GM21723 (cell line): ENCODE results near the gene REEP6.
"Not testable (repeated sequence)": the region's sequence is repeated elsewhere in the genome, so short reads cannot be mapped to it uniquely, and the experiment has no call there.

Experiments used
- ATAC-seq: cut with Tn5 transposase; IDR thresholded peaks from one replicate; pipeline ENCODE4 v1.9.1; 2021; ENCODE audit warnings: mild to moderate bottlenecking, moderate library complexity; ENCODE audit not compliant: unreplicated experiment

Gene REEP6

GRCh38 chr19:1505991-1506881 is 15.3 kb downstream of the REEP6 start:
- ATAC-seq: no peak

- no peak for ATAC-seq
Observed at GRCh38 chr19:1507192-1507660, 16.2 kb downstream of the REEP6 start.

DNA sequence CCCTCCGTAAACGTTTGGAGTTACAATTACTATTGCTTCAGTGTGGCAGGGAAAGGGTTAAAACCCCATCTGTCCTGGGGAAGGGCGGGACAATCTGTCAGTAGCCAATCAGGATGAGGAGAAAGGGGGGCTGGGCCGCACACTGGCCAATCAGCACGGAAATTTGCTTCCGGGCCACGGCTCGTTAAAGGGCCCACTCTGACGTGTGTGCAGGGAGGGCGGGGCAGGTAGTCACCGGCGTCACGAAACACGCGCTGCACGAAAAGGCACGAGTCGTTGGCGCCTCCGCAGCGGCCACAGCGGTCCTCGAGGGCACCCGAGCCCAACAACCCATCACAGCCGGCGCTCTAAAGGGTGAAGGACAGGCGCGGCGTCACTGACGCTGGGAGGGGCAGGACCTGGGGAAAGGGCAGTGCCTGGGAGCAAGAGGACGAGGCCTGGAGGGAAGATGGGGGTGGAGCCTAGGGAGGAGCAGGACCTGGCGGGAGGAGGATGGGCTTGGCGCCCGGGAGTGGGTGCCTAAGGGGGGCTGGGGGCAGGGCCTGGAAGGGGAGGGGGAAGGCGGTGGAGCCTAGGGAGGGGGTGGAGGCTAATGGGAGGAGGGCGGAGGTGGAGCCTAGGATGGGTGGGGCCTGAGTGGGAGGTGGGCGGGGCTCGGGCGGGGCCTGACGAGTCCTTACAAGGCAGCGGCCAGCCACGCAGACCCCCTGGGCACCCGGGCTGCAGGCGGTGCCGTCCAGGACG is 17.0 kb downstream of the REEP6 start:
- no peak for ATAC-seq

- ATAC-seq: no peak
Observed at GRCh38 chr19:1508507-1508856, 17.5 kb downstream of the REEP6 start.

DNA sequence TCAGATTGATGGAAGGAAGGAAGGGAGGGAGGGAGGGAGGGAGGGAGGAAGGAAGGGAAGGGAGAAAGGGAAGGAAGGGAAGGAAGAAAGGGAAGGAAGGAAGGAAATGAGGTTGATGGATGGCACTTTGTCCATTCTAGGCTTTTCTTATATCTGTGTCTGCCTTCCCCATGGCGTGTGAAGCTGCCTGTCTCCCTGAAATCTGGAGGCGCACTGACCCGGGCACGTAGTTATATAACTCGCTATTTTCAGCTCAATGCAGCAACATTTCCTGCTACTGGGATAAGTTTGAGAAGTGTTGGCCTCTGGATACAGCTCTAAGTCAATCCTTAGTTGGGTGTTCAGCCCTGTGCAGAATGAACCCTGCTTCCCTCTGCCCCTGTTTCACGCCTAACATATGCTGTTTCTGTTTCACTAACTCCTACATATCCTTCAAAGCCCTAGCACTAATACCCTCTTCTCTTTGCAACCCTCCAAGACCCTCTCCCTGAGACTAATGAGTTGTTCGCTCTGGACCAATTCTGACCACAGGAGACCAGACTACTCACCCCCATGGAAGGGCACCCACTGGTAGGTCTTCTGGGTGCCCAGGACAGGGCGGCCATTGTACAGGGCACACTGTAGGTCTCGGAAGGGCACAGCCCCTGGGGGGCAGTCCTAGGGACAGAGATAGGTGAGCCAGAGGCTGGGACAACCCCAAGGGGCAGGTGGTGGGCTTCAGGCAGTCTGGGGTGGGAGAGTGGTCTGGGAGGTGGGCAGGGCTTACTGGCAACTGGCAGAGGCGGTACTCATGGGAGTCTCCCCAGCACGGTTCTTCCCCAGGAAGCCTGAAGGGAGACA is 18.8 kb downstream of the REEP6 start:
- no peak for ATAC-seq

- no peak for ATAC-seq
Observed at GRCh38 chr19:1510442-1510806, 19.4 kb downstream of the REEP6 start.

GRCh38 chr19:1510807-1511206 is 19.8 kb downstream of the REEP6 start:
- ATAC-seq: no peak

GRCh38 chr19:1511318-1512317 is 20.6 kb downstream of the REEP6 start:
- no peak for ATAC-seq

DNA sequence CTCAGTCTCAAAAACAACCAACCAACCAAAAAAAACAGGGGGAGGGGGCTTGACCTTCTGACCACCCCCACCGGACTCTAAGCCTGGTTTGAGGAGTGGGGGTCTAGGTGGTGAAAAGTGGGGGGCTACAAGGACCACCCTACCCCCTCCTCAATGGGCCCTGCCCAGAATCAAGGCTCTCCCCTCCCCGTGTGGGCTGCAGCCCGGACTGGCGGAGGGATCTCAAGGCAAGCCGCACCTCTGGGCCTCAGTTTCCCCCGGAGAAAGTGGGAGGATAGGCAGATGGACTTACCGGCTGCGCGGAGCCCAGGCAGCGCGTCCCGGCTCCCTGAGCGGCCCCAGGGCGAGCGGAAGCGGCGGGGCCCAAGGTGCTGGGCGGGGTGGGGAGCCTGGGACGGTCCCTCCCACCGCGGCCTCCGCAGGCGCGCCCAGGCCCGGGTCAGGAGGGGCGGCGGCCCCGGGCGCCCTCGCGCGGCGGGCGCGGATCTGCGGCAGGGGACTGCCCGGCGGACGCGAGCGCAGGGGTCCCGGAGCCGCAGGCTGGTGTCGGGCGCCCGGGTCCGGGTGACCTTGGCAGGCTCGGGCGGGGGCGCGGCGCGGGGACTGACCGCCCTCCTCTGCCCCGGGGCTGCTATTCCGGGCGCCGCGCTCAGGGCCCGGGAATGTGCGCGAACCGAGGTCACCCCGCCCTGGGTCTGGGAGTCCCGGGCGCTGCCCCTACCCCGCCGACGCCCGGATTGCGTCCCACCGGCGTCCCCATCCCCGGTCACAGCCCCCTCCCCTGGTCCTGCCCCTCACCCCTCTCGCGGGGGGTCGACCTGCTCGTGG is 21.9 kb downstream of the REEP6 start, which contains the start of gene ADAMTSL5:
Gene ADAMTSL5 (minus strand): TSS at position 349 of the 828 bp plus-strand sequence. CDS start 2,076 bp downstream, outside the sequence.
- no peak for ATAC-seq

DNA sequence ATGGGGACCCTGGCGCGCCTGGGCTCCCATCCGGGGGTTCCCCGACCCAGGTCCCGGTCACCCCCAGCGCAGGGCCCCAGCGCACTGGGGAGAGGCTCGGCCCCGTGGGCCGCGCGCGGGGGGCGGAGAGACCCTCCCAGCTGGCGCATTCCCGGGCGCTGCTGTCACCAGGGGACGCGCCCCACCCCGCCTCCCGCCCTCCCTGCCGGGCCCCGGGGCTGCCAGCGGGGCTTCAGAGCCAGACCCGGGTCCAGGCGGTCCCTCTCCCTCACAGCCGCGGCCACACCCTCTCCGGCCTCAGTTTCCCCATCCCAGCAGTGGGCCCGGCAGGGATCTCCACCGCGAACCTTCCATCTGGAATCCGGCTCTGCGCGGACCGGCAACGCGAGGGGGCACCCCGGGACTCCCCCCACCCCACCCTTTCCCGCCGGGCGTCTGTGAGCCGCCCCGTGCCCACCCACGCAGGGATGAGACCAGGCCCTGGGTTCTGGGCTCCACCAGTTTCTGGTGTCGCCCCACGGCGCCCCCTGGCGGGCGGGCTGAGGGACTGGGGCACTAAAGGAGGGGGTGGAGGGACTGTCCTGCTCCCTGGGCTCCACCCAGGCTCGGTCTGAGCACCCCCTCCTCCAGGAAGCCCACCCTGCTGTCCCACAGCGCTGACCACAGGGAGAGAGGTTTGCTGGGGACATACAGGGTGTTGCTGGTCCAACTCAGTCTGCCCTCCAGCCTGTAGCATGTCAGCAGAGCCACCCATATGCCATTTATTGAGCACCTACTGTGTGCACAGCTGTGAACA is 22.7 kb downstream of the REEP6 start:
- no peak for ATAC-seq

DNA sequence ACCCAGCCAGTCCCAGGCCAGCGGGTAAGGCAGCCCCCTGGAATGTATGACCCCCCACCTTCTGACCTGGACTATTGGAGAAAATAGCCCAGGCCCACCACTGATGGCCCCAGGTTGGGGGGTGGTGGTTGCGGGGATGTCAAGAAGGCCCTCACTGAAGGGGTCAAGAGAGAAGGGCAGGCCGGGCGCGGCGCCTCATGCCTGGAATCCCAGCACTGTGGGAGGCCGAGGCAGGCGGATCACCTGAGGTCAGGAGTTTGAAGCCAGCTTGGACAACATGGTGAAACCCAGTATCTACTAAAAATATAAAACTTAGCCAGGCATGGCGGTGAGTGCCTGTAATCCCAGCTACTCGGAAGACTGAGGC is 23.3 kb downstream of the REEP6 start:
- ATAC-seq: no peak

DNA sequence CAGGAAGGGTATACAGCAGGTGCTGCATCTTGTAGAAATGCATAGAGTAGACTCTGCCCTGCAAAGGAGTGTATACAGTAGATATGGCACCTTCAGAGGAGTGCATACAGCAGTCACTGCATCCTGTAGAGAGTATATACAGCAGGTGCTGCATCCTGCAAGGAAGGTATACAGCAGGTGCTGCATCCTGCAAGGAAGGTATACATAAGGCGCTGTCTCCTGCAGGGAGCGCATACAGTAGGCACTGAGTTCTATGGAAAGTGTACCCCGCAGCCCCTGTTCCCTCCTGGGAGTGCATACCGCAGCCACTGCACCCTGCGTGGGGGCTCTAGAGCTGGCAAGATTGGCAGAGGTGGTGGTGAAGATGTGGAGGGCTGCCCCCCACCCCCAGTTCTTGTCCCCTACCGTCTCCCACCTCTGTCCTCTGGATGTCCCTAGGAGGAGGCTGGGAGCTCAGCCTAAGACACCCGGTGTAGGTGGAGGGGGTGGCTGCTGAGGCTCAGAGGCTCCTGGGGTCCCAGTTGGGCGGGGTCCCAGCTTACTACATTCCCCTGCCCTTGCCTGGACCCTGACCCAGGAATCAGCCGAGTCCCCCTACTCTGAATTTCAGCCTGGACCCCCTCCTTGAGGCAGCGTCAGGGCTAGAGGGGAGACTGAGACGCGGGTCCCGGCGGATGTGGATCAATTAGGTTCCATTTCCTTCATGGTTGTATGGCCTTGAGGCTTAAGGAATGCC is 24.2 kb downstream of the REEP6 start:
- no peak for ATAC-seq

- ATAC-seq: no peak
Observed at GRCh38 chr19:1516395-1516753, 25.4 kb downstream of the REEP6 start.

GRCh38 chr19:1518471-1518870 is 27.5 kb downstream of the REEP6 start:
- ATAC-seq: no peak

GRCh38 chr19:1519802-1520201 is 28.8 kb downstream of the REEP6 start:
- ATAC-seq: not testable (repeated sequence)

DNA sequence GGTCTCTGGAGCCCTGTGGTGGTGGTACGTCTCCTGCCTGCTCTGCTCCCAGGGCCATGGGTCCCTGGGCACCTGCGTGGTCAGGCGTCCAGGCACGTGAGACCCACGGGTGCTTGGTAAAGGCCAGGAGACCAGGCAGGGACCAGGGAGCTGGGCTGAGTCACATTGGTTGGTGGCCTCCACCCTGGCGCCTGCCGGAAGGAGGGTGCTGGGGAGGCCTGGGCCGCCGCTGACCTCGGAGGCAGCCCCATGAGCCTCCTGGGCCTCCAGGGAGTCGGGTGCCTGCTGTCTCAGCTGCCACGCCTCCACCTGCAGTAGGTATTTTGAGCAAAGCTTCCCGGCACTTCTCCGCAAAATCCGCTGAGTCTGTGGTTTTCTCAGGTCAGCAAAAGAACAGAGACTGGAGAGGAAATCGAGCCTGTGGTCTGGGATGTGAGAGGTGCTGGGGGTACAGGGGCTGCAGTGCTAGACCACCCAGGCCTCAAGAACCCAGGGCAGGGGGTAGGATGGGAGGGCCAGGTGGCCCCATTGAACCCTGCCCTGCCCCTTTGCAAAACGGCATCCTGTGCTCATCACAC is 29.3 kb downstream of the REEP6 start:
- no peak for ATAC-seq

DNA sequence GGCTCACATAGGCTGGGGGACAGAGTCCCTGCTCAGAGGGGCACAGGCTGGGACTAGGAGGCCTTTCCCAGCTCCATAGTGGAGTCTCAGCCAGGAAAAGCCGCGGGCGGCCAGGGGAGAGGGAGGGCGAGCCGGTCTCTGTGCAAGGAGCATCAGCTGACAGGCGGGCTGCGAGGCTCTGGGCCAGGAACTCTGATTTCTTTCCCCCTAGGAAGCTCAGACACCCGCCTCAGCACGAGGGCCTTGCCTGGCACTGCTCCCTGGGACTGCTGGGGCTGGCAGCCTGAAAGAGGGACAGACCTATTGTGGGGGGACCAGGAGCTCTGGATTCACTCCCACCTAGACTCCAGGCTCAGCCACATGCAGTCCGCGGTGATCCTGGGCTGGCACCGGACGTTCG is 30.7 kb downstream of the REEP6 start:
- no peak for ATAC-seq
